ENCODE data around the gene IFI27L2. TPM values are rescaled to one million over a fixed set of nuclear protein-coding genes. Genes with fewer than 3 reads are reported as not detected.

IFI27L2 gene
- total RNA-seq, 1 donor from 2014 or later, result 63.9 TPM

- Histone ChIP-seq H2AFZ (ENCODE audit: low read depth, low read length) (no peak overlapping the region), H3K27me3 (ENCODE audit: insufficient read depth, low read length) (peaks cover 29% of the 10 kb centered on the region), H3K9me3 (ENCODE audit: insufficient read depth, low read depth, low read length) (no peaks in the 10 kb centered on the region), H3K36me3 (ENCODE audit: insufficient read depth, low read length) (no peaks in the 10 kb centered on the region), H4K20me1 (ENCODE audit: insufficient read depth, low read length) (no peaks in the 10 kb centered on the region), H3K79me2 (ENCODE audit: insufficient read depth, low read length) (no peaks in the 10 kb centered on the region), H3K9ac (ENCODE audit: low read length) (no peak overlapping the region), H3K27ac (ENCODE audit: low read depth, low read length) (no peak overlapping the region), H3K4me3 (ENCODE audit: insufficient read depth, low read depth, low read length) (no peak overlapping the region), H3K4me1 (ENCODE audit: insufficient read depth, low read length) (peaks cover 2% of the 10 kb centered on the region), H3K4me2 (ENCODE audit: low read length) (no peak overlapping the region)
- no peak overlapping the region for H3K27ac Mint-ChIP-seq (ENCODE audit: unreplicated experiment)
- peaks cover 24% of the 10 kb centered on the region for H3K27me3 Mint-ChIP-seq (ENCODE audit: low read depth, unreplicated experiment)
- no peak for TF ChIP-seq CTCF (IDR thresholded peaks at IDR 0.05; ENCODE audit: insufficient read depth, low read depth, low read length)
- no peak for TF ChIP-seq EZH2 (IDR thresholded peaks at IDR 0.05; ENCODE audit: insufficient read depth, low read length)
- peaks cover 5% of the 10 kb centered on the region for H3K4me1 Mint-ChIP-seq (ENCODE audit: low read depth, unreplicated experiment)
- no peak overlapping the region for H3K4me3 Mint-ChIP-seq (ENCODE audit: unreplicated experiment)
- H3K36me3 Mint-ChIP-seq (ENCODE audit: low read depth, unreplicated experiment), result peaks cover 2% of the 10 kb centered on the region
- no peak for DNase-seq (ENCODE audit: low read depth)
- H3K9me3 Mint-ChIP-seq (ENCODE audit: unreplicated experiment), result no peaks in the 10 kb centered on the region
- FAIRE-seq, result no peak
Measured at GRCh38 chr14:94162466-94162865, 33.1 kb upstream of the IFI27L2 start.

- Mint-ChIP-seq H3K4me3 (ENCODE audit: unreplicated experiment) (no peak overlapping the region), H3K36me3 (ENCODE audit: low read depth, unreplicated experiment) (peaks cover 2% of the 10 kb centered on the region), H3K27ac (ENCODE audit: unreplicated experiment) (no peak overlapping the region), H3K27me3 (ENCODE audit: low read depth, unreplicated experiment) (peaks cover 24% of the 10 kb centered on the region), H3K9me3 (ENCODE audit: unreplicated experiment) (peaks cover 2% of the 10 kb centered on the region), H3K4me1 (ENCODE audit: low read depth, unreplicated experiment) (peaks cover 6% of the 10 kb centered on the region)
- Histone ChIP-seq H3K79me2 (ENCODE audit: insufficient read depth, low read length) (no peaks in the 10 kb centered on the region), H3K4me2 (ENCODE audit: low read length) (no peak overlapping the region), H3K27ac (ENCODE audit: low read depth, low read length) (no peak overlapping the region), H2AFZ (ENCODE audit: low read depth, low read length) (no peak overlapping the region), H3K9ac (ENCODE audit: low read length) (no peak overlapping the region), H3K9me3 (ENCODE audit: insufficient read depth, low read depth, low read length) (no peaks in the 10 kb centered on the region), H3K4me1 (ENCODE audit: insufficient read depth, low read length) (peaks cover 2% of the 10 kb centered on the region), H3K36me3 (ENCODE audit: insufficient read depth, low read length) (no peaks in the 10 kb centered on the region), H3K27me3 (ENCODE audit: insufficient read depth, low read length) (peaks cover 26% of the 10 kb centered on the region), H4K20me1 (ENCODE audit: insufficient read depth, low read length) (no peaks in the 10 kb centered on the region), H3K4me3 (ENCODE audit: insufficient read depth, low read depth, low read length) (no peak overlapping the region)
- FAIRE-seq, result no peak
- no peak for TF ChIP-seq EZH2 (IDR thresholded peaks at IDR 0.05; ENCODE audit: insufficient read depth, low read length)
- TF ChIP-seq CTCF (IDR thresholded peaks at IDR 0.05; ENCODE audit: insufficient read depth, low read depth, low read length), result no peak
- DNase-seq (ENCODE audit: low read depth), result no peak
Measured at GRCh38 chr14:94161981-94162380, 32.6 kb upstream of the IFI27L2 start.

DNA sequence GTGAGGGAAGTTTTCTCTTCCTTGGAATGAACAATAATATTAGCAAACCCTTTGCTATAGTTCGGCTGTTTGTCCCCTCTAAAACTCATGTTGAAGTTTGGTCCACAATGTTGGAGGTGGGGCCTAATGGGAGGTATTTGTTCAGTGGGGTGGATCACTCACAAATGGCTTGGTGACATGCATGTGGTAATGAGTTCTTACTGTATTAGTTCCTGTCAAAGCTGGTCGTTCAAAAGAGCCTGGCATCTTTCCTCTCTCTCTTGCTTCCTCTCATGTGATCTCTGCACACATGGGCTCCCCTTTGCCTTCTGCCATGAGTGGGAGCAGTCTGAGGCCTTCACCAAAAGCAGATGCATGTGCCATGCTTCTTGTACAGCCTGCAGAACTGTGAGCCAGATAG lies 31.7 kb upstream of the IFI27L2 start:
- FAIRE-seq, result no peak

More for the DNA sequence above, 31.7 kb upstream of the IFI27L2 start:
- no peak overlapping the region for H3K27ac ChIP-seq (ENCODE audit: low read depth, low read length)
- no peak overlapping the region for H3K9ac ChIP-seq (ENCODE audit: low read length)
- Mint-ChIP-seq H3K27ac (ENCODE audit: unreplicated experiment) (no peak overlapping the region), H3K4me3 (ENCODE audit: unreplicated experiment) (no peak overlapping the region), H3K4me1 (ENCODE audit: low read depth, unreplicated experiment) (peaks cover 6% of the 10 kb centered on the region), H3K27me3 (ENCODE audit: low read depth, unreplicated experiment) (peaks cover 26% of the 10 kb centered on the region), H3K36me3 (ENCODE audit: low read depth, unreplicated experiment) (peaks cover 2% of the 10 kb centered on the region), H3K9me3 (ENCODE audit: unreplicated experiment) (peaks cover 3% of the 10 kb centered on the region)
- H3K4me3 ChIP-seq (ENCODE audit: insufficient read depth, low read depth, low read length), result no peak overlapping the region
- H3K4me2 ChIP-seq (ENCODE audit: low read length), result no peak overlapping the region
- TF ChIP-seq EZH2 (IDR thresholded peaks at IDR 0.05; ENCODE audit: insufficient read depth, low read length) (no peak), CTCF (IDR thresholded peaks at IDR 0.05; ENCODE audit: insufficient read depth, low read depth, low read length) (no peak)
- H3K36me3 ChIP-seq (ENCODE audit: insufficient read depth, low read length), result no peaks in the 10 kb centered on the region
- peaks cover 2% of the 10 kb centered on the region for H3K4me1 ChIP-seq (ENCODE audit: insufficient read depth, low read length)
- no peaks in the 10 kb centered on the region for H4K20me1 ChIP-seq (ENCODE audit: insufficient read depth, low read length)
- H2AFZ ChIP-seq (ENCODE audit: low read depth, low read length), result no peak overlapping the region
- no peaks in the 10 kb centered on the region for H3K9me3 ChIP-seq (ENCODE audit: insufficient read depth, low read depth, low read length)
- peaks cover 26% of the 10 kb centered on the region for H3K27me3 ChIP-seq (ENCODE audit: insufficient read depth, low read length)
- no peak for DNase-seq (ENCODE audit: low read depth)
- H3K79me2 ChIP-seq (ENCODE audit: insufficient read depth, low read length), result no peaks in the 10 kb centered on the region
